K562 (cell line): ENCODE results near the gene HOXB3. TPM values are rescaled to one million over a fixed set of nuclear protein-coding genes. Genes with fewer than 3 reads are reported as not detected.

Source experiments
- ATAC-seq: fragments of 200-7000 bp; cut with Tn5 transposase; 3 replicates; pipeline ENCODE4 v1.9.1; 2020; ENCODE audit warnings: moderate library complexity
- BruUV-seq: library from RNA; stranded (reverse); fragments of 400-500 nt; replicated peaks from 2 replicates; lab custom pipeline; 2021; lab: Mats Ljungman, UMichigan
- CTCF ChIA-PET: fragments of 300-600 bp; formaldehyde crosslinking; extraction: SDS; loops from one replicate; lab custom pipeline; 2021; ENCODE audit warnings: low intra/inter-chr PET ratio; lab: Yijun Ruan, JAX
- POLR2A ChIA-PET: fragments of 300-600, 350-650 bp; sonication (Branson Sonifier 250); formaldehyde crosslinking; extraction: SDS; loops from one replicate; lab custom pipeline; 2021; ENCODE audit warnings: antibody characterized with exemption, inconsistent platforms; lab: Yijun Ruan, JAX
- DNase-seq, 4 experiments: peaks; one replicate each; pipeline versions ENCODE4 v3.0.0 to v3.0.0-alpha.2; 2011 to 2018; ENCODE audit warnings: low spot score in 3 of 4, mixed read lengths in 3 of 4; ENCODE audit errors: extremely low read depth in 1 of 4
- FAIRE-seq: peaks from 2 replicates; lab custom pipeline; 2011; peaks lifted over from hg19 to GRCh38; lab: Jason Lieb, UNC
- H2AFZ ChIP-seq: 2 replicates; pipeline ENCODE4 v1.6.0; 2011; ENCODE audit warnings: low read depth, low read length, control low read depth, inconsistent platforms
- H3K27ac ChIP-seq: fragments of 200-600 bp; 3 replicates; pipeline ENCODE4 v1.8.0; 2011; ENCODE audit warnings: low read depth, mild to moderate bottlenecking, control low read depth, inconsistent platforms, low read length, moderate library complexity, mixed read lengths; ENCODE audit errors: extremely low read depth
- H3K27me3 ChIP-seq, 2 experiments: fragments of 300-600 bp in 1 of 2; 2 replicates in 1 of 2; 3 replicates in 1 of 2; pipeline versions ENCODE4 v1.6.0 to v1.8.0; 2011; ENCODE audit warnings: inconsistent platforms in 2 of 2, low read length in 2 of 2, mild to moderate bottlenecking in 1 of 2, mixed read lengths in 1 of 2, moderate library complexity in 1 of 2; ENCODE audit not compliant: control insufficient read depth in 2 of 2, insufficient read depth in 2 of 2
- H3K36me3 ChIP-seq: fragments of 300-600 bp; 3 replicates; pipeline ENCODE4 v1.8.0; 2011; ENCODE audit warnings: mild to moderate bottlenecking, low read length, inconsistent platforms; ENCODE audit not compliant: control insufficient read depth, insufficient read depth
- H3K4me1 ChIP-seq, 2 experiments: fragments of 200-600 bp in 1 of 2; replicated peaks in 1 of 2; 2 replicates in 1 of 2; 3 replicates in 1 of 2; pipeline versions ENCODE4 v1.5.1 to v1.8.0; 2011; ENCODE audit warnings: inconsistent platforms in 2 of 2, low read length in 2 of 2, mild to moderate bottlenecking in 1 of 2, mixed read lengths in 1 of 2, moderate library complexity in 1 of 2; ENCODE audit not compliant: control insufficient read depth in 2 of 2, insufficient read depth in 2 of 2
- H3K4me2 ChIP-seq: 2 replicates; pipeline ENCODE4 v1.6.1; 2011; ENCODE audit warnings: low read length, control low read depth, inconsistent platforms, mixed read lengths; ENCODE audit not compliant: insufficient read depth
- H3K4me3 ChIP-seq: fragments of 200-600 bp; sonication (generic), shearing (Covaris generic); 2 replicates; pipeline ENCODE4 v1.5.1; 2016; ENCODE audit warnings: control low read depth, inconsistent platforms
- H3K79me2 ChIP-seq: fragments of 200-600 bp; 3 replicates; pipeline ENCODE4 v1.8.0; 2011; ENCODE audit warnings: low read length, inconsistent platforms; ENCODE audit not compliant: control insufficient read depth, insufficient read depth
- H3K9ac ChIP-seq, 2 experiments: 2 replicates each; pipeline versions ENCODE4 v1.6.0 to v1.6.1; 2011; ENCODE audit warnings: low read depth in 2 of 2, low read length in 2 of 2, control low read depth in 1 of 2, inconsistent platforms in 1 of 2, mild to moderate bottlenecking in 1 of 2, mixed read lengths in 1 of 2; ENCODE audit not compliant: insufficient read depth in 1 of 2
- H3K9me1 ChIP-seq: one replicate; pipeline ENCODE4 v1.6.0; 2011; ENCODE audit warnings: inconsistent platforms, mild to moderate bottlenecking, low read length, moderate library complexity; ENCODE audit not compliant: control insufficient read depth, insufficient read depth
- H3K9me3 ChIP-seq: replicated peaks from 2 replicates; pipeline ENCODE4 v1.5.1; 2011; ENCODE audit warnings: low read depth, low read length, inconsistent platforms; ENCODE audit not compliant: control insufficient read depth, insufficient read depth
- H4K20me1 ChIP-seq: replicated peaks from 2 replicates; pipeline ENCODE4 v1.6.1; 2011; ENCODE audit warnings: low read length, inconsistent platforms, mixed read lengths; ENCODE audit not compliant: control insufficient read depth, insufficient read depth
- CAMTA2 ChIP-seq: fragments of 250-450 bp; sonication (Bioruptor Pico); conservative IDR thresholded peaks from 2 replicates; pipeline ENCODE4 v1.5.1; 2022
- CEBPB ChIP-seq: fragments of 450-650 bp; IDR thresholded peaks from 2 replicates; pipeline ENCODE4 v1.6.1; 2016; ENCODE audit warnings: missing genetic modification characterization, missing compliant biosample characterization
- FOXJ2 ChIP-seq: fragments of 200-800 bp; sonication (Bioruptor generic); IDR thresholded peaks from 2 replicates; pipeline ENCODE4 v1.6.1; 2016; ENCODE audit warnings: missing genetic modification characterization, missing compliant biosample characterization
- GABPB1 ChIP-seq: sonication (generic); formaldehyde crosslinking; IDR thresholded peaks from 2 replicates; pipeline ENCODE4 v1.8.0; 2022; ENCODE audit warnings: mild to moderate bottlenecking, missing genetic modification reagents
- GTF2E2 ChIP-seq: fragments of 200-800 bp; sonication (Bioruptor generic); IDR thresholded peaks from 2 replicates; pipeline ENCODE4 v1.6.1; 2016; ENCODE audit warnings: missing genetic modification characterization, missing compliant biosample characterization
- HDAC1 ChIP-seq, 2 experiments: fragments of 450-650 bp; IDR thresholded peaks; 2 replicates each; pipeline ENCODE4 v1.6.1; 2016 to 2017; ENCODE audit warnings: inconsistent platforms in 1 of 2, mild to moderate bottlenecking in 1 of 2, moderate library complexity in 1 of 2
- HDAC2 ChIP-seq: fragments of 450-650 bp; IDR thresholded peaks from 2 replicates; pipeline ENCODE4 v1.6.1; 2016; ENCODE audit warnings: mild to moderate bottlenecking
- LARP7 ChIP-seq: fragments of 450-650 bp; IDR thresholded peaks from 2 replicates; pipeline ENCODE4 v1.6.1; 2016
- MCM7 ChIP-seq, 2 experiments: fragments of 450-650 bp; IDR thresholded peaks; 2 replicates each; pipeline ENCODE4 v1.6.1; 2016 to 2018
- MITF ChIP-seq: IDR thresholded peaks from 2 replicates; pipeline ENCODE4 v1.6.1; 2014; ENCODE audit warnings: antibody characterized with exemption
- NR3C1 ChIP-seq: sonication (generic); formaldehyde crosslinking; IDR thresholded peaks from 2 replicates; pipeline ENCODE4 v1.8.1; 2022; ENCODE audit warnings: missing genetic modification reagents
- POLR2B ChIP-seq: fragments of 450-650 bp; IDR thresholded peaks from 2 replicates; pipeline ENCODE4 v1.6.1; 2018; ENCODE audit warnings: low read depth; ENCODE audit not compliant: partially characterized antibody
- POLR3A ChIP-seq: IDR thresholded peaks from 2 replicates; pipeline ENCODE4 v1.6.1; 2011; ENCODE audit warnings: borderline replicate concordance, mild to moderate bottlenecking, moderate library complexity; ENCODE audit not compliant: insufficient read length, insufficient read depth; ENCODE audit errors: extremely low read depth
- ZBED1 ChIP-seq: IDR thresholded peaks from 2 replicates; pipeline ENCODE4 v1.6.1; 2014
- ZNF174 ChIP-seq: fragments of 250-450 bp; sonication (Bioruptor Pico); IDR thresholded peaks from 2 replicates; pipeline ENCODE4 v1.4.0; 2020; ENCODE audit warnings: mild to moderate bottlenecking
- ZNF778 ChIP-seq: fragments of 450-650 bp; formaldehyde crosslinking; IDR thresholded peaks from 2 replicates; pipeline ENCODE4 v1.4.0; 2020; ENCODE audit warnings: mild to moderate bottlenecking, moderate library complexity
- WGBS: fragments of 100-300 bp; shearing (Covaris generic); methylation state at CpG from one replicate; pipeline ENCODE4 v1.1.6; 2016; ENCODE audit warnings: low coverage, mixed read lengths; ENCODE audit not compliant: insufficient coverage; ENCODE audit errors: missing lambda C conversion rate; 5-methylcytosine and 5-hydroxymethylcytosine counted together
- in situ Hi-C: fragments of 300-500 bp; cut with MboI; formaldehyde crosslinking; loops from 4 replicates; pipeline ENCODE4 v1.15.0; 2018; ENCODE audit warnings: inconsistent platforms, mixed read lengths
- intact Hi-C: fragments of 100-400 bp; cut with micrococcal nuclease; formaldehyde crosslinking; loops from 2 replicates; pipeline ENCODE4 v1.14.2; 2022
- polyA plus RNA-seq, 8 experiments: library from polyadenylated mRNA; depleted of rRNA in 4 of 8; stranded (reverse) in 5 of 8; unstranded in 3 of 8; fragments of >200 nt; fragmentation: Nextera tagmentation in 2 of 8; fragmentation: Illumina TruSeq in 1 of 8; extraction: Ambion mirVana in 2 of 8; extraction: Trizol in 1 of 8; gene quantifications; 2 replicates each; pipeline versions ENCODE4 v1.2.1 to v1.2.3, GENCODE V29; 2011 to 2014; ENCODE audit warnings: inconsistent platforms in 1 of 8, missing spikeins in 1 of 8
- total RNA-seq, 7 experiments: library from RNA; depleted of rRNA in 6 of 7; stranded (reverse); fragments of >200 nt in 6 of 7; fragmentation: Illumina TruSeq in 2 of 7; extraction: Trizol in 2 of 7; gene quantifications; 2 replicates each; pipeline versions ENCODE4 v1.2.1 to v1.2.3, GENCODE V29; 2011 to 2021; ENCODE audit warnings: low replicate concordance in 1 of 7
- TF ChIP-seq, protein P1 (sequence below): fragments of 450-650 bp; formaldehyde crosslinking; IDR thresholded peaks from 2 replicates; pipeline ENCODE4 v1.4.0; 2022; ENCODE audit warnings: missing genetic modification characterization
- TF ChIP-seq, protein P2 (sequence below): fragments of 250-450 bp; sonication (Bioruptor Pico); IDR thresholded peaks from 2 replicates; pipeline ENCODE4 v1.8.0; 2022; ENCODE audit warnings: moderate library complexity, mild to moderate bottlenecking, inconsistent platforms

The HOXB3 gene
- total and polyA plus RNA-seq, 9 of the 15 experiments (the other 6 are each of a cell fraction or from before 2014, with no cell fraction given) = 2.4 to 41.3 (median 20.2) TPM

DNA sequence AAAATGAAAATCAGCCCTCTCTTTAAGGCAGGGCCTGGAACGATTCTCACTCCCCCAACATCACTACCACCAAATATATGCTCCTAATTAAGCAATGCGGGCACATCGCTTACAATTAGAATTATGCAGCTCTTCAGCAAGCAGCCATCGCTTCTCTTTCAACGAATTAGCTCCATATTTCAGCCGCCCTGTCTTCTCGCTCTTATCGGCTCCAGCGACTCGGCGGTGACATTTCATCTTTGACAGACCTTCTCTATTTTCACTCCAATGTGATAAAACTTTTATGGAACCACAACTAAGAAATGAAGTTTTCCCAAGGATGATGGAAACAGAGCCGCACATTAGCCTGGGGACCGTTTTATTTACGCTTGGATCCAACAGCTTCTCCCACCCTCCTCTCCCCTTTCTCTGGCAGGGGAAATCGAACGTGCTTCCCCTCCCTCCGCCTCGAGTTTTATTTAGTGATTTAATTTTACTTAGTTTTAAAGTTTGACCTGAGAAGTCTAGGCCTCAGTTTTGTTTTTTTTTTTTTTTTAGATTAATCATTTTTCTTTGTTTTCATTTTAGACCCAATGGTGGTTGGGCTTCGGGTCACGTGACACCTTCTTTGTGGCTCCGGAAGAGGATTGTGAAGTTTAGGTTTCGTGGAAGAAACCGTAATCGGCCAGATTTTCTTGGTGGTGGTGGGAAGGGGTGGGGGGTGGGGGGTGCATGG, 42.1 kb downstream of the HOXB3 start (continued):
- peak; percentile 33; the same call in 1 of the 2 replicates for TF ChIP-seq MITF
- peak; percentile 44 for TF ChIP-seq POLR2B

GRCh38 chr17:48546924-48547807, 42.9 kb downstream of the HOXB3 start:
- peak overlapping the region; percentile 95 for H3K27ac ChIP-seq
- H3K9ac ChIP-seq = peak overlapping the region; percentile 82 to 93; a peak in 3 of 4 replicates
- TF ChIP-seq LARP7 = no peak
- TF ChIP-seq GTF2E2 (tag) = 0 out of 2 replicates have a peak, but pooled peaks have one; percentile 51
- TF ChIP-seq MCM7 (IDR thresholded peaks at IDR 0.05) = no peak
- TF ChIP-seq ZNF174 (CRISPR knock-in tag) = no peak
- peak in 1 of 2 experiments; percentile 47; a peak in 2 of 4 replicates for TF ChIP-seq HDAC1 (IDR thresholded peaks at IDR 0.05)
- TF ChIP-seq HDAC2 = peak; percentile 49
- peak; percentile 73 for TF ChIP-seq CEBPB
- no peak for TF ChIP-seq FOXJ2
- TF ChIP-seq NR3C1 (CRISPR knock-in tag) = no peak
- TF ChIP-seq, protein P1, sequence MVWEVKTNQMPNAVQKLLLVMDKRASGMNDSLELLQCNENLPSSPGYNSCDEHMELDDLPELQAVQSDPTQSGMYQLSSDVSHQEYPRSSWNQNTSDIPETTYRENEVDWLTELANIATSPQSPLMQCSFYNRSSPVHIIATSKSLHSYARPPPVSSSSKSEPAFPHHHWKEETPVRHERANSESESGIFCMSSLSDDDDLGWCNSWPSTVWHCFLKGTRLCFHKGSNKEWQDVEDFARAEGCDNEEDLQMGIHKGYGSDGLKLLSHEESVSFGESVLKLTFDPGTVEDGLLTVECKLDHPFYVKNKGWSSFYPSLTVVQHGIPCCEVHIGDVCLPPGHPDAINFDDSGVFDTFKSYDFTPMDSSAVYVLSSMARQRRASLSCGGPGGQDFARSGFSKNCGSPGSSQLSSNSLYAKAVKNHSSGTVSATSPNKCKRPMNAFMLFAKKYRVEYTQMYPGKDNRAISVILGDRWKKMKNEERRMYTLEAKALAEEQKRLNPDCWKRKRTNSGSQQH (CRISPR knock-in tag) = no peak
- TF ChIP-seq, protein P2, sequence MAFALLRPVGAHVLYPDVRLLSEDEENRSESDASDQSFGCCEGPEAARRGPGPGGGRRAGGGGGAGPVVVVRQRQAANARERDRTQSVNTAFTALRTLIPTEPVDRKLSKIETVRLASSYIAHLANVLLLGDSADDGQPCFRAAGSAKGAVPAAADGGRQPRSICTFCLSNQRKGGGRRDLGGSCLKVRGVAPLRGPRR (CRISPR knock-in tag) = no peak
- TF ChIP-seq POLR3A = no peak
- no peak for TF ChIP-seq ZNF778 (CRISPR knock-in tag)
- no peak for TF ChIP-seq GABPB1 (CRISPR knock-in tag)
- 0 out of 2 replicates have a peak, but pooled peaks have one; percentile 34 for TF ChIP-seq ZBED1
- TF ChIP-seq CAMTA2 = no peak

More at GRCh38 chr17:48546924-48547807, 42.9 kb downstream of the HOXB3 start:
- peak overlapping the region; percentile 36 for H3K4me3 ChIP-seq
- H3K79me2 ChIP-seq = peaks cover 76% of the 10 kb centered on the region
- in situ Hi-C loops = no loop called here
- H3K4me1 ChIP-seq = peaks cover 36 to 40% of the 10 kb centered on the region in 2 experiments
- H3K4me2 ChIP-seq = peak overlapping the region; percentile 81
- intact Hi-C loops = loop anchor here (1.0 to 2.0 kb wide), 2 partner anchors 32 to 80 kb away; partner anchors contain the start of gene HOXB9
- H4K20me1 ChIP-seq = no peaks in the 10 kb centered on the region
- no peaks in the 10 kb centered on the region for H3K9me1 ChIP-seq
- ChIA-PET POLR2A (interaction anchor here (0.6 to 2.2 kb wide), 24 partner anchors 8 to 298 kb away, joined by 3 to 12 read pairs (median 5); no protein-coding TSS in a partner anchor), CTCF (no interaction called here)
- FAIRE-seq (peak; percentile 99), ATAC-seq (peak; percentile 63), DNase-seq (peak; percentile 58 to 94 (median 74))
- H3K36me3 ChIP-seq = peaks cover 45% of the 10 kb centered on the region; the same call in 2 of the 3 replicates
- H3K27me3 ChIP-seq = no peaks in the 10 kb centered on the region
- 2% methylated on average over 10 of the region's 10 CpGs for whole genome bisulfite sequencing
- TSS peak; percentile 26 for BruUV-seq
- no peaks in the 10 kb centered on the region for H3K9me3 ChIP-seq
- peak overlapping the region; percentile 73; the same call in 1 of the 2 replicates for H2AFZ ChIP-seq
